HEK293T (cell line): ENCODE data around the gene PCBP4.

Experiments used
- FOXM1 ChIP-seq: fragments of 450-650 bp; IDR thresholded peaks from 2 replicates; pipeline ENCODE4 v1.6.1; 2017; ENCODE audit warnings: mild to moderate bottlenecking, borderline replicate concordance
- L3MBTL2 ChIP-seq: fragments of 450-650 bp; conservative IDR thresholded peaks from 2 replicates; pipeline ENCODE4 v1.6.1; 2016; ENCODE audit warnings: mild to moderate bottlenecking
- NFRKB ChIP-seq: fragments of 450-650 bp; IDR thresholded peaks from 2 replicates; pipeline ENCODE4 v1.6.1; 2016; ENCODE audit warnings: mild to moderate bottlenecking, moderate library complexity
- SUZ12 ChIP-seq: fragments of 450-650 bp; IDR thresholded peaks from 2 replicates; pipeline ENCODE4 v1.6.1; 2016; ENCODE audit warnings: mild to moderate bottlenecking

- TF ChIP-seq NFRKB (no peak), L3MBTL2 (no peak), FOXM1 (no peak), SUZ12 (no peak)
Measured at GRCh38 chr3:51994530-51994929, 27.3 kb upstream of the PCBP4 start.
